ENCODE data around the gene CD68.
"Not testable (repeated sequence)": the region's sequence is repeated elsewhere in the genome, so short reads cannot be mapped to it uniquely, and the experiment has no call there.

CD68 gene

GRCh38 chr17:7614425-7615264 lies 35.2 kb downstream of the CD68 start, which contains the start of gene FXR2:
FXR2 (minus strand) TSS chr17:7614897; CDS start chr17:7614532, 365 bp downstream.
- in situ Hi-C loops (cut with HindIII; ENCODE audit: low sequenced_read_pairs), result no loop called here
- peak; percentile 100 for DNase-seq (ENCODE audit: low read depth, low spot score)
- TF ChIP-seq CTCF (IDR thresholded peaks at IDR 0.05; ENCODE audit: low read depth, low read length), result peak; percentile 64
- H3K4me3 ChIP-seq (ENCODE audit: low read depth, low read length), result peak within 1 kb of the TSS; percentile 89

- in situ Hi-C loops (cut with HindIII; ENCODE audit: low sequenced_read_pairs), result no loop called here
- H3K4me3 ChIP-seq (ENCODE audit: low read depth, low read length), result peak overlapping the region; percentile 44
- no peak for TF ChIP-seq CTCF (IDR thresholded peaks at IDR 0.05; ENCODE audit: low read depth, low read length)
- DNase-seq (ENCODE audit: low read depth, low spot score), result no peak
Measured at GRCh38 chr17:7615265-7615747, 35.9 kb downstream of the CD68 start.

- DNase-seq (ENCODE audit: low read depth, low spot score), result no peak
- in situ Hi-C loops (cut with HindIII; ENCODE audit: low sequenced_read_pairs), result no loop called here
- no peak for TF ChIP-seq CTCF (IDR thresholded peaks at IDR 0.05; ENCODE audit: low read depth, low read length)
- no peak overlapping the region for H3K4me3 ChIP-seq (ENCODE audit: low read depth, low read length)
Measured at GRCh38 chr17:7618608-7619007, 39.2 kb downstream of the CD68 start.

- in situ Hi-C loops (cut with HindIII; ENCODE audit: low sequenced_read_pairs), result no loop called here
- H3K4me3 ChIP-seq (ENCODE audit: low read depth, low read length), result no peak overlapping the region
- TF ChIP-seq CTCF (IDR thresholded peaks at IDR 0.05; ENCODE audit: low read depth, low read length), result no peak
- DNase-seq (ENCODE audit: low read depth, low spot score), result no peak
Measured at GRCh38 chr17:7620835-7621234, 41.4 kb downstream of the CD68 start.

GRCh38 chr17:7623661-7624060 lies 44.2 kb downstream of the CD68 start:
- TF ChIP-seq CTCF (IDR thresholded peaks at IDR 0.05; ENCODE audit: low read depth, low read length), result no peak
- in situ Hi-C loops (cut with HindIII; ENCODE audit: low sequenced_read_pairs), result no loop called here
- DNase-seq (ENCODE audit: low read depth, low spot score), result no peak
- no peak overlapping the region for H3K4me3 ChIP-seq (ENCODE audit: low read depth, low read length)

- H3K4me3 ChIP-seq (ENCODE audit: low read depth, low read length); DNase-seq (ENCODE audit: low read depth, low spot score); in situ Hi-C loops (cut with HindIII; ENCODE audit: low sequenced_read_pairs): not testable (repeated sequence)
Measured at GRCh38 chr17:7625749-7626148, 46.3 kb downstream of the CD68 start.

GRCh38 chr17:7626307-7626706 lies 46.9 kb downstream of the CD68 start:
- H3K4me3 ChIP-seq (ENCODE audit: low read depth, low read length), result no peak overlapping the region
- no peak for DNase-seq (ENCODE audit: low read depth, low spot score)
- in situ Hi-C loops (cut with HindIII; ENCODE audit: low sequenced_read_pairs), result no loop called here
- TF ChIP-seq CTCF (IDR thresholded peaks at IDR 0.05; ENCODE audit: low read depth, low read length), result no peak

Measured in astrocyte of the spinal cord (primary cell).